NCI-H748 (cell line): ENCODE results near the gene PLEKHN1.
"Not testable (repeated sequence)": the region's sequence is repeated elsewhere in the genome, so short reads cannot be mapped to it uniquely, and the experiment has no call there.

Source experiments
- DNase-seq: peaks from one replicate; lab custom pipeline; 2025; ENCODE audit not compliant: unreplicated experiment; lab: John Stamatoyannopoulos, UW

PLEKHN1 gene

GRCh38 chr1:942411-942821 is 23.9 kb upstream of the PLEKHN1 start:
- DNase-seq = peak; percentile 44

DNA sequence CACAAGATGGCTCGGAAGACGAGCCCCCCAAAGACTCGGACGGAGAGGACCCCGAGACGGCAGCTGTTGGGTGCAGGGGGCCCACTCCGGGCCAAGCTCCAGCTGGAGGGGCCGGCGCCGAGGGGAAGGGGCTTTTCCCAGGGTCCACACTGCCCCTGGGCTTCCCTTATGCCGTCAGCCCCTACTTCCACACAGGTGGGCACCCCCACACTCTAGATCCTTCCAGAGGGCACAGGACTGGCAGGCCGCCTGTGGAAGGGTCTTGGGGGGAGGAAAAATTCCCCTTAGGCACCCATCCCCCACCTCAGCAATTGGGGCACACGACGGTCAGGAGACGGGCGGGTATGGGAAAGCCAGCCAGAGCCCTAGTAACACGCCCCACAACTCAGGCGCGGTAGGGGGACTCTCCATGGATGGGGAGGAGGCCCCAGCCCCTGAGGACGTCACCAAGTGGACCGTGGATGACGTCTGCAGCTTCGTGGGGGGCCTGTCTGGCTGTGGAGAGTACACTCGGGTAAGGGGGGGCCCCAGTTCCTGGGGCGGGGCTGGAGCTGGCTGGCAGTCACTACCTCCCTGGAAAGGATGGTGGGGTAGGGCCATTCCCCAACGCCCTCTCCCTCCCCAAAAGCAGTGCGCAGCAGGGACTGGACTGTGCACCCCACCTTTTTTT is 23.3 kb upstream of the PLEKHN1 start:
- DNase-seq = peak; percentile 19

DNA sequence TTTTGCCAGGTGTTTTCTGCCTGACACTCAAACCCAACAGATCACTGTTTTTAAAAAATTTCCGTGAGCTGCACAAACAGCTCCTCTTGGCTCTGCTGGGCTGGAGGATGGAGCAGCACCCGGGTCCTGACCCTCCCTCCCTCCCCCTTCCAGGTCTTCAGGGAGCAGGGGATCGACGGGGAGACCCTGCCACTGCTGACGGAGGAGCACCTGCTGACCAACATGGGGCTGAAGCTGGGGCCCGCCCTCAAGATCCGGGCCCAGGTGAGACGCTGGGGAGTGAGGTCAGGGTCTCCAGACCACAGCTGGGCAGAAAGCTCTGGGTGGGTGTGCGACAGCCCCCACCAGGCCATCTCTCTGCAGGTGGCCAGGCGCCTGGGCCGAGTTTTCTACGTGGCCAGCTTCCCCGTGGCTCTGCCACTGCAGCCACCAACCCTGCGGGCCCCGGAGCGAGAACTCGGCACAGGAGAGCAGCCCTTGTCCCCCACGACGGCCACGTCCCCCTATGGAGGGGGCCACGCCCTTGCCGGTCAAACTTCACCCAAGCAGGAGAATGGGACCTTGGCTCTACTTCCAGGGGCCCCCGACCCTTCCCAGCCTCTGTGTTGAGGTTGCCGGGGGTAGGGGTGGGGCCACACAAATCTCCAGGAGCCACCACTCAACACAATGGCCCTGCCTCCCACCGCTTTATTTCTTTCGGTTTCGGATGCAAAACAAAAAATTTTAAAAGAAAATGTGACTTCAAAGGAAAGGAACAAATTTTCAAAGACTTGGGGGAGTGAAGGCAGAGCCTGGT is 22.5 kb upstream of the PLEKHN1 start:
- no peak for DNase-seq

GRCh38 chr1:944341-945325 is 21.6 kb upstream of the PLEKHN1 start:
- DNase-seq = no peak

- no peak for DNase-seq
Observed at GRCh38 chr1:945688-946556, 20.4 kb upstream of the PLEKHN1 start.

DNA sequence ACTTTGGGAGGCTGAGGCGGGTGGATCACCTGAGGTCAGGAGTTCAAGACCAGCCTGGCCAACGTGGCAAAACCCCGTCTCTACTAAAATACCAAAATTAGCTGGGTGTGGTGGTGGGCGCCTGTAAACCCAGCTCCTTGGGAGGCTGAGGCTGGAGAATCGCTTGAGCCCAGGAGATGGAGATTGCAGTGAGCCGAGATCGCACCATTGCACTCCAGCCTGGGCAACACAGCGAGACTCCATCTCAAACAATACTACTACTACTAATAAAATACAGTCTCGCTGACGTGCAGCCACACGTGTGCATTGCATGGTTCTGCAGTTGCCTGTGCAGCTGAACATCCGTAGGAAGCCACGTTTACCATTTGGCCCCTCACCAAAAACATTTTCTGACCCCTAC is 19.5 kb upstream of the PLEKHN1 start:
- not testable (repeated sequence) for DNase-seq

DNA sequence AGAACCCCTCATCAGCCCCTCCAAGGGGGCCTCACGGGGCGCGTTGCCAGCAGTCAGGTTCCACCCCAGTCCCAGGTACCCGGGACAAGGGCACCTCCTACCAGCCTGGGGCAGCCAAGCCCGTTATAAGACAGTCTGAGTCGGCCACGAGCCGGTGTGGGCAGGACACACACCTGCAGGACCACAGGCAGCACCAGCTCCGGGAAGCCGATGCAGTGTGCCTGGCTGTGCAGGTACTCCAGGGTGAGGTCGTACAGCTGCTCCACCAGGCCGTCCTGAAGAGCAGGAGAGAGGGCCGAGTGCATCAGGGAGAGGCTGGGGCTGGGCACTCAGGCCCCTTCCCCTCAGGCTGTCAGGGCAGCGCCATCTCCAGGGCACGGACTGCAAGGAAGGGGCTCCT is 18.3 kb upstream of the PLEKHN1 start:
- DNase-seq = no peak

- no peak for DNase-seq
Observed at GRCh38 chr1:950268-950667, 16.0 kb upstream of the PLEKHN1 start.

- DNase-seq = no peak
Observed at GRCh38 chr1:950881-951280, 15.4 kb upstream of the PLEKHN1 start.

GRCh38 chr1:951364-951763 is 14.9 kb upstream of the PLEKHN1 start:
- no peak for DNase-seq

- DNase-seq = no peak
Observed at GRCh38 chr1:952201-952600, 14.1 kb upstream of the PLEKHN1 start.

GRCh38 chr1:952603-953002 is 13.7 kb upstream of the PLEKHN1 start:
- DNase-seq = no peak

GRCh38 chr1:953524-954320 is 12.6 kb upstream of the PLEKHN1 start:
- no peak for DNase-seq

GRCh38 chr1:954927-955326 is 11.4 kb upstream of the PLEKHN1 start:
- no peak for DNase-seq

- DNase-seq = no peak
Observed at GRCh38 chr1:955474-955873, 10.8 kb upstream of the PLEKHN1 start.

- no peak for DNase-seq
Observed at GRCh38 chr1:956636-957035, 9.6 kb upstream of the PLEKHN1 start.

DNA sequence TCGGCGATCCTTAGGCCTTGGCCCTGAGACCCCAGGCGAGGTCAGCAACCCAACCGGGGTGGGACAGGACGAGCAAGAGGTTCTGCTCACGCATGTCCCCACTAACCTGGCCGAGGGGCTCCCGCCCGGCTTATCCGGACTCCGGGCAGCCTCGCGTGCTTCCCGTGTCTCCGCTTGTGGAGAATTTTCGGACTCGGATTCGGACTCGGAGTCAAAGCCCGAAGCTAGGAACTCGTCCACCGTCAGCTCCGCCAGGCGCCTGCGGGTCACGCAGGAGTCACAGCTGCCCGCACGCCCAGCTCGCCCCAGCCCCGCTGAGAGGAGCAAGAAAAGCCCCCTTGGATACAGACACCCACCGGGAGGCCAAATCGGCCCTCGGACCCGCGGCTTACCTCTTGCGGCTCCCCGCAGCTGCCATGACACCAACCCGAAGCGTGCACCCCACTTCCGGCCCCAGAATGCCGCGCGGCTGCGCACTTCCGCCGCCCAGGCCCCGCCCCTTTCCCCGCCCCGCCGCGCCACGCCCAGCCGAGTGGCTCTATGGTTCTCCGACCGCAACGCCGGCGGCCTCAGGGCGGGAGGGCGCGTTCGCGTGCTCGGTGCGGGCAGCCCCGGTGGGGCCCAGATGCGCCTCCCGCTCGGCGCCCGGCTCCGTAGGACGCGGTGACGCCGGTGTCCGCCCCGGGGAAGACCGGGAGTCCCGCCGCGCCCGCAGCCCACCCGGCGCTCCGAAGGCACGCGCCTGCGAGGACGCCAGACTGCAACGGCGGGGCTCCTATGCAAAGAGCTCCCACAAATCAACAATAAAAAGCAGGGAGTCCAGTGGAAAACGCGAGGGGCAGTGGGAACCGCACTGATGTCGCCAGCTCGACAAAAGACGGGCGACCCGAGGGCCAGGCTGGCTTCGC is 7.2 kb upstream of the PLEKHN1 start, which contains the start of gene NOC2L:
Gene NOC2L (minus strand): TSS at position 434 of the 908 bp plus-strand sequence. CDS start 16 bp downstream, at position 418.
- peak; percentile 80 for DNase-seq

DNA sequence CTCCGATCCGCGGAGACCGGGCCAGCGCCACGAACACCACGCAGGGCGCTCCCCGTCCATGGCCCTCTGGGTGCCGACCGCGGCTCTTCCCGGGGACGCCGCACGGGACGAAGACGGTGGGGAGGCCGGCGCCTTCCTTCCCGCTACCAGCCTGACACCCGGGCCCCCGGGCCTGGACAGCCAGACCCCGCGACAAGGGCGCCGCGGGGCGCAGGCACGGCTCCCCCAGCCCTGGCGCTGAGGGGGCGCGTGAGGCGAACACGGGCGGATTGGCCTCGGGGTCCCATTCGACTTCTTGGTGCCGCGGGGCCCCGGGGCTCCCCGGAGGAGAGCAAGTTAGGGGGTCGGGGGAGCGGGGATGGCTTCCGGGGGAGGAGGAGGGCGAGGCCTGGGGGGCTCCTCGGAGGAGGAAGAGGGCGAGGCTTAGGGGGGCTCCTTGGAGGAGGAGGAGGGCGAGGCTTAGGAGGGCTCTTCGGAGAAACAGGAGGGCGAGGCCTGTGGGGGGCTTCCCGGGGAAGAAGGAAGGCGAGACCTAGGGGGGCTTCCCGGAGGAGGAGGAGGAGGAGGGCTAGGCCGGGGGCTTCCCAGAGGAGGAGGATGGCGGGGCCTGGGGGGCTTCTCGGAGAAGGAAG is 6.4 kb upstream of the PLEKHN1 start:
- no peak for DNase-seq
